HepG2 (cell line): Measurements from ENCODE around the gene TNS4. TPM values are rescaled to one million over a fixed set of nuclear protein-coding genes. Genes with fewer than 3 reads are reported as not detected.

Experiments
- ATAC-seq: fragments of 200-7000 bp; cut with Tn5 transposase; 3 replicates; pipeline ENCODE4 v1.9.1; 2020; ENCODE audit warnings: mild to moderate bottlenecking, moderate library complexity
- BruUV-seq: library from RNA; stranded (reverse); fragments of 400-500 nt; replicated peaks from 2 replicates; lab custom pipeline; 2021; lab: Mats Ljungman, UMichigan
- CTCF ChIA-PET: fragments of 300-600 bp; formaldehyde crosslinking; extraction: SDS; loops from one replicate; lab custom pipeline; 2021; ENCODE audit warnings: low total read pairs, inconsistent platforms, low intra/inter-chr PET ratio; lab: Yijun Ruan, JAX
- POLR2A ChIA-PET: fragments of 350-600 bp; sonication (Branson Sonifier 250); formaldehyde crosslinking; loops from one replicate; lab custom pipeline; 2020; ENCODE audit warnings: antibody characterized with exemption, inconsistent platforms; lab: Yijun Ruan, JAX
- DNase-seq: peaks from one replicate; pipeline ENCODE4 v3.0.0-alpha.2; 2015; ENCODE audit warnings: low spot score
- FAIRE-seq: peaks from 3 replicates; lab custom pipeline; 2011; peaks lifted over from hg19 to GRCh38; lab: Jason Lieb, UNC
- H2AFZ ChIP-seq: one replicate; pipeline ENCODE4 v1.6.1; 2011; ENCODE audit warnings: low read length, inconsistent platforms
- H3K27ac ChIP-seq: fragments of 300-600 bp; 3 replicates; pipeline ENCODE4 v1.8.0; 2011; ENCODE audit warnings: mixed run types, mild to moderate bottlenecking, mixed read lengths, low read length, inconsistent platforms; ENCODE audit not compliant: insufficient read depth; ENCODE audit errors: extremely low read length
- H3K27me3 ChIP-seq, 2 experiments: fragments of 200-600 bp in 1 of 2; 2 replicates in 1 of 2; 3 replicates in 1 of 2; pipeline versions ENCODE4 v1.6.0 to v1.8.0; 2011; ENCODE audit warnings: low read length in 2 of 2, mild to moderate bottlenecking in 2 of 2, moderate library complexity in 2 of 2, inconsistent platforms in 1 of 2; ENCODE audit not compliant: insufficient read depth in 2 of 2, control insufficient read depth in 1 of 2
- H3K36me3 ChIP-seq, 2 experiments: fragments of 200-600 bp in 1 of 2; replicated peaks in 1 of 2; 2 replicates in 1 of 2; 3 replicates in 1 of 2; pipeline versions ENCODE4 v1.5.1 to v1.8.0; 2011; ENCODE audit warnings: low read length in 2 of 2, inconsistent platforms in 1 of 2; ENCODE audit not compliant: insufficient read depth in 2 of 2, control insufficient read depth in 1 of 2
- H3K4me1 ChIP-seq: 2 replicates; pipeline ENCODE4 v1.5.1; 2012; ENCODE audit warnings: low read length, inconsistent platforms; ENCODE audit not compliant: insufficient read depth
- H3K4me2 ChIP-seq: 2 replicates; pipeline ENCODE4 v1.6.0; 2011; ENCODE audit warnings: low read depth, low read length, inconsistent platforms
- H3K4me3 ChIP-seq, 3 experiments: fragments of 200-600 bp in 1 of 3; sonication (generic), shearing (Covaris generic) in 1 of 3; replicated peaks in 1 of 3; 2 replicates each; pipeline ENCODE4 v1.5.1; 2011 to 2016; ENCODE audit warnings: low read length in 3 of 3, inconsistent platforms in 2 of 3, low read depth in 2 of 3, mild to moderate bottlenecking in 2 of 3, control low read depth in 1 of 3, mixed read lengths in 1 of 3; ENCODE audit not compliant: insufficient read depth in 1 of 3
- H3K79me2 ChIP-seq: one replicate; pipeline ENCODE4 v1.6.1; 2011; ENCODE audit warnings: low read length, inconsistent platforms; ENCODE audit not compliant: insufficient read depth
- H3K9ac ChIP-seq: 2 replicates; pipeline ENCODE4 v1.6.0; 2011; ENCODE audit warnings: mild to moderate bottlenecking, low read depth, low read length, inconsistent platforms; ENCODE audit not compliant: insufficient read depth
- H3K9me3 ChIP-seq: 2 replicates; pipeline ENCODE4 v1.5.1; 2012; ENCODE audit warnings: mild to moderate bottlenecking, low read length
- H4K20me1 ChIP-seq: 2 replicates; pipeline ENCODE4 v1.6.0; 2011; ENCODE audit warnings: inconsistent platforms, mild to moderate bottlenecking, low read length, moderate library complexity; ENCODE audit not compliant: insufficient read depth
- IRF2 ChIP-seq: IDR thresholded peaks from 2 replicates; pipeline ENCODE4 v1.6.1; 2018; ENCODE audit warnings: missing genetic modification reagents, missing compliant biosample characterization
- PPARG ChIP-seq: conservative IDR thresholded peaks from 2 replicates; pipeline ENCODE4 v1.6.1; 2016; ENCODE audit warnings: missing biosample characterization, missing genetic modification reagents
- ZKSCAN1 ChIP-seq: fragments of 150-350 bp; IDR thresholded peaks from 2 replicates; pipeline ENCODE4 v1.6.1; 2014; ENCODE audit warnings: low read length
- ZNF646 ChIP-seq: sonication (generic); formaldehyde crosslinking; IDR thresholded peaks from 2 replicates; pipeline ENCODE4 v1.9.0; 2021; ENCODE audit warnings: mild to moderate bottlenecking, missing genetic modification reagents
- ZNF775 ChIP-seq: sonication (generic); formaldehyde crosslinking; IDR thresholded peaks from 2 replicates; pipeline ENCODE4 v1.4.0; 2020; ENCODE audit warnings: missing genetic modification reagents, mild to moderate bottlenecking, moderate library complexity, borderline replicate concordance
- WGBS: methylation state at CpG from one replicate; pipeline ENCODE4 v1.1.6; 2017; ENCODE audit warnings: low lambda C conversion rate; 5-methylcytosine and 5-hydroxymethylcytosine counted together
- in situ Hi-C: cut with HindIII; loops from 2 replicates; pipeline ENCODE4 v1.10.0; 2017; ENCODE audit warnings: low pct_unique_long_range_greater_than_20kb; ENCODE audit not compliant: extremely low pct_ligation_motif_present
- intact Hi-C: fragments of 100-400 bp; cut with micrococcal nuclease; formaldehyde crosslinking; loops from one replicate; pipeline ENCODE4 v1.10.0; 2022; ENCODE audit not compliant: unreplicated experiment
- polyA plus RNA-seq, 8 experiments: library from polyadenylated mRNA; depleted of rRNA in 3 of 8; stranded (reverse) in 7 of 8; unstranded in 1 of 8; fragments of >200 nt; fragmentation: Illumina TruSeq in 4 of 8; extraction: Trizol in 4 of 8; gene quantifications; 2 replicates each; pipeline versions ENCODE4 v1.2.1 to v1.2.3, GENCODE V29; 2011 to 2016; ENCODE audit warnings: low read depth in 4 of 8, missing spikeins in 1 of 8, mixed read lengths in 1 of 8; ENCODE audit not compliant: insufficient read depth in 1 of 8
- total RNA-seq, 5 experiments: library from RNA; depleted of rRNA; stranded (reverse); fragments of >200 nt; fragmentation: Illumina TruSeq; extraction: Trizol; gene quantifications; 2 replicates each; pipeline ENCODE4 v1.2.3, GENCODE V29; 2016; ENCODE audit warnings: low read depth in 1 of 5

TNS4 gene
- total and polyA plus RNA-seq, 2 of the 13 experiments (the other 11 are each of a cell fraction or from before 2014, with no cell fraction given), result 0.58 to 2.1 TPM

- TF ChIP-seq PPARG, result no peak
- TF ChIP-seq ZKSCAN1, result 0 out of 2 replicates have a peak, but pooled peaks have one; percentile 28
- Histone ChIP-seq H3K4me2 (no peak overlapping the region), H3K79me2 (no peaks in the 10 kb centered on the region), H3K9ac (no peak overlapping the region), H4K20me1 (no peaks in the 10 kb centered on the region), H3K4me3 (no peak overlapping the region), H3K4me1 (peaks cover 28% of the 10 kb centered on the region), H3K27me3 (no peaks in the 10 kb centered on the region), H2AFZ (no peak overlapping the region), H3K9me3 (no peaks in the 10 kb centered on the region), H3K36me3 (peaks cover 0 to 12% of the 10 kb centered on the region in 2 experiments; a peak in 3 of 5 replicates), H3K27ac (no peak overlapping the region)
- 93% methylated on average over 13 of the region's 15 CpGs for WGBS
- BruUV-seq, result no TSS peak
- no peak for FAIRE-seq
- no peak for ATAC-seq
- intact Hi-C loops, result no loop called here
- CTCF ChIA-PET, result no interaction called here
- no peak for DNase-seq
- POLR2A ChIA-PET, result no interaction called here
- in situ Hi-C loops, result no loop called here
Observed at GRCh38 chr17:40452921-40453378, 48.5 kb downstream of the TNS4 start.

- Histone ChIP-seq H3K4me3 (no peak overlapping the region), H3K36me3 (peaks cover 0 to 10% of the 10 kb centered on the region in 2 experiments; a peak in 3 of 5 replicates), H2AFZ (no peak overlapping the region), H3K9ac (no peak overlapping the region), H3K27ac (no peak overlapping the region), H3K79me2 (no peaks in the 10 kb centered on the region), H3K9me3 (no peaks in the 10 kb centered on the region), H3K27me3 (no peaks in the 10 kb centered on the region)
- in situ Hi-C loops, result no loop called here
- WGBS, result 75% methylated on average over 7 of the region's 7 CpGs
- ATAC-seq (no peak), DNase-seq (no peak)
- POLR2A ChIA-PET, result no interaction called here
- CTCF ChIA-PET, result no interaction called here
- 0 out of 2 replicates have a peak, but pooled peaks have one; percentile 36 for TF ChIP-seq ZNF646 (CRISPR knock-in tag)
- no peak for TF ChIP-seq ZNF775 (CRISPR knock-in tag)
- no peak for TF ChIP-seq IRF2
- TF ChIP-seq, all 625 proteins: peak for 1
- no peak for FAIRE-seq
- intact Hi-C loops, result no loop called here
- Histone ChIP-seq H3K4me2 (no peak overlapping the region), H3K4me1 (peaks cover 30% of the 10 kb centered on the region), H4K20me1 (no peaks in the 10 kb centered on the region)
- no TSS peak for BruUV-seq
Observed at GRCh38 chr17:40452216-40452787, 49.1 kb downstream of the TNS4 start.
